ENCODE data around the gene SHE.
A peak's percentile ranks its signal among the peaks of the same experiment; 100 is the strongest.

SHE gene

GRCh38 chr1:154483941-154484803 lies 18.0 kb downstream of the SHE start:
- no peaks in the 10 kb centered on the region for H3K9me3 Mint-ChIP-seq
- peaks cover 6 to 8% of the 10 kb centered on the region in 2 donors for H3K27me3 Mint-ChIP-seq
- H3K4me3 Mint-ChIP-seq: no peak overlapping the region
- DNase-seq: no peak
- no peaks in the 10 kb centered on the region for H3K36me3 Mint-ChIP-seq (ENCODE audit: insufficient read depth)
- peaks cover 0 to 1% of the 10 kb centered on the region in 2 donors for H3K4me1 Mint-ChIP-seq (ENCODE audit: low read depth in 2 of 2)
- ATAC-seq (replicated peaks): no peak
- H3K27ac Mint-ChIP-seq: no peak overlapping the region

- Mint-ChIP-seq H3K27me3 (peaks cover 6 to 8% of the 10 kb centered on the region in 2 donors), H3K4me3 (no peak overlapping the region), H3K36me3 (ENCODE audit: insufficient read depth) (no peaks in the 10 kb centered on the region), H3K9me3 (no peaks in the 10 kb centered on the region), H3K4me1 (ENCODE audit: low read depth in 2 of 2) (peaks cover 0 to 1% of the 10 kb centered on the region in 2 donors), H3K27ac (no peak overlapping the region)
- ATAC-seq (replicated peaks) (no peak), DNase-seq (no peak)
These were observed 21.2 kb downstream of the SHE start for GRCh38 chr1:154481053-154481452.

GRCh38 chr1:154479764-154480421 lies 22.3 kb downstream of the SHE start:
- peaks cover 6 to 8% of the 10 kb centered on the region in 2 donors for H3K27me3 Mint-ChIP-seq
- H3K4me1 Mint-ChIP-seq (ENCODE audit: low read depth in 2 of 2): peaks cover 0 to 1% of the 10 kb centered on the region in 2 donors
- H3K4me3 Mint-ChIP-seq: no peak overlapping the region
- DNase-seq (peak; percentile 57 to 71 (median 66)), ATAC-seq (replicated peaks) (peak; percentile 83)
- H3K9me3 Mint-ChIP-seq: no peaks in the 10 kb centered on the region
- H3K27ac Mint-ChIP-seq: no peak overlapping the region
- H3K36me3 Mint-ChIP-seq (ENCODE audit: insufficient read depth): no peaks in the 10 kb centered on the region

GRCh38 chr1:154478639-154479038 lies 23.6 kb downstream of the SHE start:
- Mint-ChIP-seq H3K9me3 (no peaks in the 10 kb centered on the region), H3K4me3 (no peak overlapping the region), H3K27ac (peak overlapping the region in 1 of 2 donors; percentile 2)

GRCh38 chr1:154478013-154478412 lies 24.2 kb downstream of the SHE start:
- no peak for ATAC-seq (replicated peaks)
- H3K9me3 Mint-ChIP-seq: no peaks in the 10 kb centered on the region
- no peaks in the 10 kb centered on the region for H3K36me3 Mint-ChIP-seq (ENCODE audit: insufficient read depth)
- peaks cover 0 to 1% of the 10 kb centered on the region in 2 donors for H3K4me1 Mint-ChIP-seq (ENCODE audit: low read depth in 2 of 2)
- no peak overlapping the region for H3K4me3 Mint-ChIP-seq
- H3K27ac Mint-ChIP-seq: no peak overlapping the region
- no peak for DNase-seq
- peaks cover under 1% of the 10 kb centered on the region in 2 donors for H3K27me3 Mint-ChIP-seq

More at GRCh38 chr1:154478639-154479038, 23.6 kb downstream of the SHE start:
- ATAC-seq (replicated peaks) (no peak), DNase-seq (no peak)
- Mint-ChIP-seq H3K27me3 (peaks cover 6 to 7% of the 10 kb centered on the region in 2 donors), H3K36me3 (ENCODE audit: insufficient read depth) (no peaks in the 10 kb centered on the region), H3K4me1 (ENCODE audit: low read depth in 2 of 2) (peaks cover 0 to 1% of the 10 kb centered on the region in 2 donors)

- DNase-seq: no peak
- no peak overlapping the region for H3K27ac Mint-ChIP-seq
- peaks cover 0 to 1% of the 10 kb centered on the region in 2 donors for H3K4me1 Mint-ChIP-seq (ENCODE audit: low read depth in 2 of 2)
- H3K9me3 Mint-ChIP-seq: no peaks in the 10 kb centered on the region
- no peak for ATAC-seq (replicated peaks)
- no peaks in the 10 kb centered on the region for H3K36me3 Mint-ChIP-seq (ENCODE audit: insufficient read depth)
- no peak overlapping the region for H3K4me3 Mint-ChIP-seq
- no peaks in the 10 kb centered on the region for H3K27me3 Mint-ChIP-seq
These were observed 25.4 kb downstream of the SHE start for GRCh38 chr1:154476791-154477190.

GRCh38 chr1:154474802-154475201 lies 27.4 kb downstream of the SHE start:
- Mint-ChIP-seq H3K4me1 (ENCODE audit: low read depth in 2 of 2) (peaks cover 0 to 1% of the 10 kb centered on the region in 2 donors), H3K9me3 (no peaks in the 10 kb centered on the region), H3K27ac (no peak overlapping the region), H3K36me3 (ENCODE audit: insufficient read depth) (no peaks in the 10 kb centered on the region), H3K27me3 (no peaks in the 10 kb centered on the region), H3K4me3 (no peak overlapping the region)
- no peak for ATAC-seq (replicated peaks)
- DNase-seq: no peak

GRCh38 chr1:154471304-154471703 lies 30.9 kb downstream of the SHE start:
- no peak for ATAC-seq (replicated peaks)

GRCh38 chr1:154469844-154470560 lies 32.2 kb downstream of the SHE start:
- Mint-ChIP-seq H3K4me1 (ENCODE audit: low read depth in 2 of 2) (peaks cover 18 to 20% of the 10 kb centered on the region in 2 donors), H3K4me3 (no peak overlapping the region), H3K27me3 (no peaks in the 10 kb centered on the region), H3K27ac (no peak overlapping the region), H3K36me3 (ENCODE audit: insufficient read depth) (peaks cover 4% of the 10 kb centered on the region), H3K9me3 (no peaks in the 10 kb centered on the region)
- no peak for ATAC-seq (replicated peaks)
- DNase-seq: no peak

More at GRCh38 chr1:154471304-154471703, 30.9 kb downstream of the SHE start:
- H3K27ac Mint-ChIP-seq: no peak overlapping the region
- no peak for DNase-seq
- no peaks in the 10 kb centered on the region for H3K9me3 Mint-ChIP-seq
- peaks cover 9 to 10% of the 10 kb centered on the region in 2 donors for H3K4me1 Mint-ChIP-seq (ENCODE audit: low read depth in 2 of 2)
- no peaks in the 10 kb centered on the region for H3K36me3 Mint-ChIP-seq (ENCODE audit: insufficient read depth)
- no peak overlapping the region for H3K4me3 Mint-ChIP-seq
- H3K27me3 Mint-ChIP-seq: no peaks in the 10 kb centered on the region

- ATAC-seq (replicated peaks) (no peak), DNase-seq (no peak)
- peak overlapping the region in 1 of 2 donors; percentile 69 for H3K27ac Mint-ChIP-seq
- H3K36me3 Mint-ChIP-seq (ENCODE audit: insufficient read depth): peaks cover 4% of the 10 kb centered on the region
- H3K4me3 Mint-ChIP-seq: no peak overlapping the region
- H3K9me3 Mint-ChIP-seq: no peaks in the 10 kb centered on the region
- peaks cover 25 to 26% of the 10 kb centered on the region in 2 donors for H3K4me1 Mint-ChIP-seq (ENCODE audit: low read depth in 2 of 2)
- H3K27me3 Mint-ChIP-seq: no peaks in the 10 kb centered on the region
These were observed 33.5 kb downstream of the SHE start for GRCh38 chr1:154468535-154469250.

GRCh38 chr1:154467434-154468102 lies 34.6 kb downstream of the SHE start:
- Mint-ChIP-seq H3K27ac (peak overlapping the region in 1 of 2 donors; percentile 44), H3K9me3 (no peaks in the 10 kb centered on the region), H3K36me3 (ENCODE audit: insufficient read depth) (peaks cover 4% of the 10 kb centered on the region), H3K27me3 (no peaks in the 10 kb centered on the region), H3K4me1 (ENCODE audit: low read depth in 2 of 2) (peaks cover 30 to 33% of the 10 kb centered on the region in 2 donors), H3K4me3 (peak overlapping the region in 1 of 2 donors; percentile 15)
- ATAC-seq (replicated peaks) (peak; percentile 7), DNase-seq (no peak)

- H3K4me3 Mint-ChIP-seq: no peak overlapping the region
- H3K4me1 Mint-ChIP-seq (ENCODE audit: low read depth in 2 of 2): peaks cover 30 to 33% of the 10 kb centered on the region in 2 donors
- no peak for DNase-seq
These were observed 35.2 kb downstream of the SHE start for GRCh38 chr1:154466921-154467417.

More at GRCh38 chr1:154466921-154467417, 35.2 kb downstream of the SHE start:
- H3K27me3 Mint-ChIP-seq: no peaks in the 10 kb centered on the region
- ATAC-seq (replicated peaks): no peak
- peak overlapping the region in 1 of 2 donors; percentile 44 for H3K27ac Mint-ChIP-seq
- no peaks in the 10 kb centered on the region for H3K9me3 Mint-ChIP-seq
- H3K36me3 Mint-ChIP-seq (ENCODE audit: insufficient read depth): peaks cover 4% of the 10 kb centered on the region
